Transverse colon (tissue), 4 donors: ENCODE measurements around the gene TCF23.

Experiments
- POLR2A ChIP-seq: fragments of 450-650 bp; IDR thresholded peaks from one replicate; pipeline ENCODE4 v1.6.1; 2016; ENCODE audit warnings: antibody characterized with exemption, mild to moderate bottlenecking, moderate library complexity
- POLR2AphosphoS5 ChIP-seq, 3 donors: sonication (generic); formaldehyde crosslinking; IDR thresholded peaks; one replicate each; pipeline ENCODE4 v1.6.1; 2016; ENCODE audit warnings: antibody characterized with exemption in 3 of 3
- TF ChIP-seq, protein P1 (sequence below), 5 experiments: fragments of 200-600 bp in 3 of 5; fragments of 450-650 bp in 2 of 5; sonication (generic) in 3 of 5; IDR thresholded peaks; 1 replicate in 2 of 5; 2 replicates in 3 of 5; pipeline ENCODE4 v1.5.1; 2016 to 2017; ENCODE audit warnings: antibody characterized with exemption in 5 of 5, inconsistent platforms in 3 of 5, mild to moderate bottlenecking in 2 of 5, moderate library complexity in 1 of 5

DNA sequence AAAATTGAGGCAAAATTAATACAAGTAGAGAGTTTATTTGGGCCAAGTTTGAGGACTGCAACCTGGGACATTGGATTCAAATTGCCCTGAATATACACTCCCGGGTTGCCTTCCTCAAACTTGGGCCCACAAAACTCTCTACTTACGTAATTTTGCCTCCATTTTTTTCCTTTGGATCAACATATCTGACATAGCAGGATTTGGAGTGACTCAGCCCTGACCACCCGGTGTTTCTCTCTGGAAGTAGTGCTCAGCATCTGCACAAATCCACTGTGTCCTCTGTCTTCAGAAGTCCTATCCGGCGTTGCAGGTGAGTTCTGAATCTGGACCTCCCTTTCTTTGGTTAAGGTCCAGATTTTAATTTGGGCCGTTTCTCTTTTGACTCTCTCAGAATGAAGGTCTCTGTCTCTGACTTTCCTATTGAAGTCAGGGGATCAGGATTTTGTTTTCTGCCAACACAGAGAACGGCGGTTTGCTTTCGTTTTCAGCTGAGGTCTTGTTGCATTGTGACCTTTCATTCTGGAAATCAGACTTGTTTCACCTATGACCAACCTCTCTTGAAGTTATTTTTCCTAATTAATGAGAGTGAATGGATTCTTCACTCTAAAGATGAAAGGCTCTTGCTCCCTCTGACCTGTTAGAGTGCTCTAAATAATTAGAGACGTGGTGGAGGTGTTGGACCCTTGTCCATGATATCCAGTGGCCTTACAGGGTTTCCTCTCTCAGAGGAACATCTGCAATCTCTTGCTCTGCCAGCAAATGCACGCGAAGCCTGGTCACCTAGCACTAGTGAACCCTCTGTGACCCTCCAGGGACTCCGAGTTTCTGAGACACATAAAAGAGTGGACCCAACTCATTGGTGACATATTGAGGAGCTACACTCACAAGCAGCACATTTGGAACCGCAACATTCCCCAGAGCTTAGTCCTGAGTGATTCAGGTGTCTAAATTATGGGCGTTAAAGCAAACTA lies 13.6 kb downstream of the TCF23 start:
- TF ChIP-seq, protein P1, sequence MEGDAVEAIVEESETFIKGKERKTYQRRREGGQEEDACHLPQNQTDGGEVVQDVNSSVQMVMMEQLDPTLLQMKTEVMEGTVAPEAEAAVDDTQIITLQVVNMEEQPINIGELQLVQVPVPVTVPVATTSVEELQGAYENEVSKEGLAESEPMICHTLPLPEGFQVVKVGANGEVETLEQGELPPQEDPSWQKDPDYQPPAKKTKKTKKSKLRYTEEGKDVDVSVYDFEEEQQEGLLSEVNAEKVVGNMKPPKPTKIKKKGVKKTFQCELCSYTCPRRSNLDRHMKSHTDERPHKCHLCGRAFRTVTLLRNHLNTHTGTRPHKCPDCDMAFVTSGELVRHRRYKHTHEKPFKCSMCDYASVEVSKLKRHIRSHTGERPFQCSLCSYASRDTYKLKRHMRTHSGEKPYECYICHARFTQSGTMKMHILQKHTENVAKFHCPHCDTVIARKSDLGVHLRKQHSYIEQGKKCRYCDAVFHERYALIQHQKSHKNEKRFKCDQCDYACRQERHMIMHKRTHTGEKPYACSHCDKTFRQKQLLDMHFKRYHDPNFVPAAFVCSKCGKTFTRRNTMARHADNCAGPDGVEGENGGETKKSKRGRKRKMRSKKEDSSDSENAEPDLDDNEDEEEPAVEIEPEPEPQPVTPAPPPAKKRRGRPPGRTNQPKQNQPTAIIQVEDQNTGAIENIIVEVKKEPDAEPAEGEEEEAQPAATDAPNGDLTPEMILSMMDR (IDR thresholded peaks at IDR 0.05) = no peak
- TF ChIP-seq POLR2A = no peak
- no peak for TF ChIP-seq POLR2AphosphoS5 (IDR thresholded peaks at IDR 0.05)
